GM19023 (cell line): Measurements from ENCODE around the gene KCNG3.
A peak's percentile ranks its signal among the peaks of the same experiment; 100 is the strongest.

Experiments used
- ATAC-seq: cut with Tn5 transposase; IDR thresholded peaks from one replicate; pipeline ENCODE4 v1.9.1; 2021; ENCODE audit warnings: mild to moderate bottlenecking, moderate library complexity; ENCODE audit not compliant: unreplicated experiment

Gene KCNG3

GRCh38 chr2:42493468-42494354 is at the start of gene KCNG3:
Gene KCNG3 (minus strand): TSS chr2:42493982. CDS start chr2:42493501, 481 bp downstream.
- ATAC-seq = peak; percentile 62

GRCh38 chr2:42542871-42543270 is 49.1 kb upstream of the KCNG3 start:
- no peak for ATAC-seq

GRCh38 chr2:42537493-42537892 is 43.7 kb upstream of the KCNG3 start:
- no peak for ATAC-seq

GRCh38 chr2:42532397-42532796 is 38.6 kb upstream of the KCNG3 start:
- no peak for ATAC-seq

- no peak for ATAC-seq
These were observed 29.6 kb upstream of the KCNG3 start for GRCh38 chr2:42523341-42523740.

- ATAC-seq = no peak
These were observed 28.3 kb upstream of the KCNG3 start for GRCh38 chr2:42522035-42522434.

- ATAC-seq = no peak
These were observed 25.8 kb upstream of the KCNG3 start for GRCh38 chr2:42519624-42520023.

- ATAC-seq = no peak
These were observed 22.7 kb upstream of the KCNG3 start for GRCh38 chr2:42516418-42516901.

GRCh38 chr2:42513252-42513918 is 19.6 kb upstream of the KCNG3 start:
- ATAC-seq = no peak

- ATAC-seq = no peak
These were observed 16.9 kb upstream of the KCNG3 start for GRCh38 chr2:42510608-42511243.

GRCh38 chr2:42510191-42510590 is 16.4 kb upstream of the KCNG3 start:
- ATAC-seq = no peak

- no peak for ATAC-seq
These were observed 10.8 kb upstream of the KCNG3 start for GRCh38 chr2:42504364-42505230.

- no peak for ATAC-seq
These were observed 9.5 kb upstream of the KCNG3 start for GRCh38 chr2:42503291-42503690.

- ATAC-seq = no peak
These were observed 4.7 kb upstream of the KCNG3 start for GRCh38 chr2:42498497-42498896.

GRCh38 chr2:42495611-42496010 is 1.8 kb upstream of the KCNG3 start:
- ATAC-seq = no peak

GRCh38 chr2:42495234-42495581 is 1.4 kb upstream of the KCNG3 start:
- ATAC-seq = no peak

- ATAC-seq = peak; percentile 48
These were observed 812 bp upstream of the KCNG3 start for GRCh38 chr2:42494355-42495233.

GRCh38 chr2:42492691-42493467 is 903 bp downstream of the KCNG3 start:
- ATAC-seq = no peak

GRCh38 chr2:42488297-42488696 is 5.5 kb downstream of the KCNG3 start:
- ATAC-seq = no peak
